Ishikawa (cell line): ENCODE results near the gene IZUMO3.

Source experiments
- CEBPB ChIP-seq: IDR thresholded peaks from 2 replicates; pipeline ENCODE4 v1.6.1; 2012
- CREB1 ChIP-seq: IDR thresholded peaks from 2 replicates; pipeline ENCODE4 v1.6.1; 2012; ENCODE audit warnings: low read depth
- EGR1 ChIP-seq: IDR thresholded peaks from 2 replicates; pipeline ENCODE4 v1.6.1; 2012
- EP300 ChIP-seq: IDR thresholded peaks from 2 replicates; pipeline ENCODE4 v1.6.1; 2012; ENCODE audit warnings: borderline replicate concordance
- FOXM1 ChIP-seq: IDR thresholded peaks from 2 replicates; pipeline ENCODE4 v1.6.1; 2012; ENCODE audit warnings: low read depth, borderline replicate concordance
- MAX ChIP-seq: IDR thresholded peaks from 2 replicates; pipeline ENCODE4 v1.6.1; 2012
- NFIC ChIP-seq: IDR thresholded peaks from 2 replicates; pipeline ENCODE4 v1.6.1; 2012
- RAD21 ChIP-seq: IDR thresholded peaks from 2 replicates; pipeline ENCODE4 v1.6.1; 2012; ENCODE audit warnings: low read depth
- TAF1 ChIP-seq: IDR thresholded peaks from 2 replicates; pipeline ENCODE4 v1.6.1; 2012; ENCODE audit warnings: low read depth, mild to moderate bottlenecking
- TCF12 ChIP-seq: IDR thresholded peaks from 2 replicates; pipeline ENCODE4 v1.6.1; 2012; ENCODE audit warnings: low read depth
- TEAD4 ChIP-seq: IDR thresholded peaks from 2 replicates; pipeline ENCODE4 v1.6.1; 2012
- USF1 ChIP-seq: IDR thresholded peaks from 2 replicates; pipeline ENCODE4 v1.6.1; 2012
- YY1 ChIP-seq: IDR thresholded peaks from 2 replicates; pipeline ENCODE4 v1.6.1; 2012; ENCODE audit warnings: low read depth
- ZBTB7A ChIP-seq: IDR thresholded peaks from 2 replicates; pipeline ENCODE4 v1.6.1; 2012; ENCODE audit warnings: low read depth
- TF ChIP-seq, protein P1 (sequence below): IDR thresholded peaks from 2 replicates; pipeline ENCODE4 v1.6.1; 2012; ENCODE audit warnings: low read depth, mild to moderate bottlenecking

Gene IZUMO3

GRCh38 chr9:24582146-24583126 is 36.7 kb upstream of the IZUMO3 start:
- TF ChIP-seq RAD21 = no peak
- no peak for TF ChIP-seq EGR1
- TF ChIP-seq TAF1 = no peak
- TF ChIP-seq TEAD4 = no peak
- TF ChIP-seq TCF12 = no peak
- no peak for TF ChIP-seq YY1
- no peak for TF ChIP-seq NFIC
- TF ChIP-seq, protein P1, sequence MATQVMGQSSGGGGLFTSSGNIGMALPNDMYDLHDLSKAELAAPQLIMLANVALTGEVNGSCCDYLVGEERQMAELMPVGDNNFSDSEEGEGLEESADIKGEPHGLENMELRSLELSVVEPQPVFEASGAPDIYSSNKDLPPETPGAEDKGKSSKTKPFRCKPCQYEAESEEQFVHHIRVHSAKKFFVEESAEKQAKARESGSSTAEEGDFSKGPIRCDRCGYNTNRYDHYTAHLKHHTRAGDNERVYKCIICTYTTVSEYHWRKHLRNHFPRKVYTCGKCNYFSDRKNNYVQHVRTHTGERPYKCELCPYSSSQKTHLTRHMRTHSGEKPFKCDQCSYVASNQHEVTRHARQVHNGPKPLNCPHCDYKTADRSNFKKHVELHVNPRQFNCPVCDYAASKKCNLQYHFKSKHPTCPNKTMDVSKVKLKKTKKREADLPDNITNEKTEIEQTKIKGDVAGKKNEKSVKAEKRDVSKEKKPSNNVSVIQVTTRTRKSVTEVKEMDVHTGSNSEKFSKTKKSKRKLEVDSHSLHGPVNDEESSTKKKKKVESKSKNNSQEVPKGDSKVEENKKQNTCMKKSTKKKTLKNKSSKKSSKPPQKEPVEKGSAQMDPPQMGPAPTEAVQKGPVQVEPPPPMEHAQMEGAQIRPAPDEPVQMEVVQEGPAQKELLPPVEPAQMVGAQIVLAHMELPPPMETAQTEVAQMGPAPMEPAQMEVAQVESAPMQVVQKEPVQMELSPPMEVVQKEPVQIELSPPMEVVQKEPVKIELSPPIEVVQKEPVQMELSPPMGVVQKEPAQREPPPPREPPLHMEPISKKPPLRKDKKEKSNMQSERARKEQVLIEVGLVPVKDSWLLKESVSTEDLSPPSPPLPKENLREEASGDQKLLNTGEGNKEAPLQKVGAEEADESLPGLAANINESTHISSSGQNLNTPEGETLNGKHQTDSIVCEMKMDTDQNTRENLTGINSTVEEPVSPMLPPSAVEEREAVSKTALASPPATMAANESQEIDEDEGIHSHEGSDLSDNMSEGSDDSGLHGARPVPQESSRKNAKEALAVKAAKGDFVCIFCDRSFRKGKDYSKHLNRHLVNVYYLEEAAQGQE = no peak
- no peak for TF ChIP-seq FOXM1
- TF ChIP-seq EP300 = no peak
- no peak for TF ChIP-seq ZBTB7A

DNA sequence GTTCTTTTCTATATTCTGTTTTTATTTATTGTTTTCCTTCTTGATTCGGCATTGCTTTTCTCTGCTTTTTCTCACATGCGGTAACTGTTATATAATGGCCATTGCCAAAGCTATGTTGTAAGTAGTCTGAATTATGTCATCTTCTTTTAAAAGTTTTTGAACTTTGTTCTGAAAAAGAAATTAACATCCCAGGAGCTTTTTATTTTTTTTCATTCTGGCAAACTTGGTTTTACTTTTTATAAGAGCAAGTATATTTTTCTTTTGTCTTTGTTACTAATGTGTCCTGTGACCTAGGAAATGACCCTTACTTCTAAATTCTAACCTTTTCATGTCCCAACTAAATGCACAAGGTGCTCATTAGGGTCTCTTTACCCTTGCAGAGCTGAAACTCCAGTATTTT is 26.7 kb upstream of the IZUMO3 start:
- no peak for TF ChIP-seq USF1

- no peak for TF ChIP-seq TEAD4
Measured at GRCh38 chr9:24561957-24562356, 16.3 kb upstream of the IZUMO3 start.

DNA sequence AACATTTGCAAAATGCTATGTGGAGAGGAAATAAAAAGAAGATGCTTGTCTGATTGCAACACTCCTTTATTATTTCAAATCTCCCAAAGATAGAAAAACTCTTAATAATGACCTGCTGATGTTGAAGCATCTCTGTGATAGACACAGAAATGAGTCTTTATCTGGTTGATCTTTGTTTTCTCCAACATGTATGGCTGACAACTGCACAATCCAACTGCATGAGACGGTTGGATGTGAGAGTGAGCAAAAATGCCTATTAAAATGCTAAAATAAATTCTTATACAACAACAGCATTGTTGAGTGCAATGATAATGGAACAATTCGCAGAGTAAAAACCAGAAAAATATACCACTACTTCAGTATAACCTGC is 7.5 kb upstream of the IZUMO3 start:
- TF ChIP-seq TCF12 = no peak

DNA sequence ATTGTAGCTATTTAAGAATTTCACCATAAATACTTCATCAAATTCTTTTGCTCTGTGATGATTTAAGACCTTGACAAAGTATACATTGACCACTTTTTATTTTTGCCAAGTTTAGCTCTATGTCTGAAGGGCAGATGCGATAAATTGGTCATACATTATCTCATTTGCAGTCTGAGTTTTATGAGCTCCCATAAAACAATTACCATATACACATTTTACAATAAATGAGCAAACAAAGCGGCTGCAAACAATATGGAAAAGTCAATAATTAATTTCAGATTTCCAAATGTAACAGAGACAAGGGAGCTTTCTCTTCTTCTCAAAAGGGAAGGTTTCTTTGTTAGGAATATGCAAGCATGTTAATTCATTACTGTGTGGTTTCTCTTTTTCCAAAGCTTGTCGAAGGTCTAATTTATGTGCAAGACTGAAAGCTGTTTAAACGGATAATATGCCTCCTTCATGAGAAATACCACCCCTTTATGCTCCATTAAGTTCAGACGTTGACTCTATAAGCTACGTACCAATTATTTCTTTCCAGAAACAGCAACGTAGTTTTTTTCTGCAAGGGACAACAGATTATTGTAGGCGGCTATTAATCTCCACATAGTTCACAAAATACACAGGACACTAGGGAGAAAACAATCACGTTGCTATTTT is 7.0 kb upstream of the IZUMO3 start:
- TF ChIP-seq EGR1 (no peak), ZBTB7A (no peak), RAD21 (no peak), EP300 (no peak), MAX (no peak), FOXM1 (no peak), CREB1 (no peak)

DNA sequence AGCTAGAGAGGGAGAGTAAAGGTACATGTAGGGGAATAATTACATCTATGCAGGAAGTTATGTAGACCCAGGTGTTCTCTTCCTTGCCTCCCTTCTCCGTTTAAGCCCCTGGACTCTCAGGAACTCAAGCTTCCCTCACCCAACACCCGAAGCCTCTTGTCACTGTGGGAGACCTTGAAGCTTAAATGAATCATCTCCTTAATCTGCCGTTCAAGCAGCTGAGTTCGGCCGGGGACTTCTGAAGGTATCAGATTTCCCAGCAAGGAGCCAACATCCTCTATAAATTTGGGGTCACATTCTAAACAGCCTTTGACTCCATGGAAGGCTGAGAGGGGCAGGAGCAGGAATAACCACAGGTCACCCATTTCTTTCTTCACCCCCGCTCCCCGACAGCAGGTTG is 412 bp downstream of the IZUMO3 start:
- TF ChIP-seq EP300 = no peak
- no peak for TF ChIP-seq TAF1
- no peak for TF ChIP-seq TEAD4
- no peak for TF ChIP-seq USF1
- no peak for TF ChIP-seq NFIC
- no peak for TF ChIP-seq CEBPB
- TF ChIP-seq, protein P1 = no peak
- no peak for TF ChIP-seq CREB1
- no peak for TF ChIP-seq FOXM1
- no peak for TF ChIP-seq TCF12
- no peak for TF ChIP-seq RAD21
- no peak for TF ChIP-seq EGR1
- TF ChIP-seq YY1 = no peak
- no peak for TF ChIP-seq ZBTB7A
- TF ChIP-seq MAX = no peak
